Testis (tissue), 2 donors: Measurements from ENCODE around the gene ST6GALNAC5.

ENCODE experiments used
- CTCF ChIP-seq, 3 experiments: fragments of 450-650 bp in 2 of 3; fragments of 200-600 bp in 1 of 3; sonication (generic) in 1 of 3; IDR thresholded peaks; one replicate each; pipeline ENCODE4 v1.5.1; 2016 to 2019; ENCODE audit warnings: antibody characterized with exemption in 3 of 3, mild to moderate bottlenecking in 2 of 3, moderate library complexity in 1 of 3
- POLR2A ChIP-seq: fragments of 450-650 bp; IDR thresholded peaks from one replicate; pipeline ENCODE4 v1.6.1; 2017; ENCODE audit warnings: antibody characterized with exemption, mild to moderate bottlenecking, moderate library complexity

GRCh38 chr1:77051425-77051824 lies 184.1 kb downstream of the ST6GALNAC5 start:
- no peak for TF ChIP-seq CTCF (IDR thresholded peaks at IDR 0.05)
- no peak for TF ChIP-seq POLR2A
